Lung microvascular endothelial cell (primary cell): Measurements from ENCODE around the gene ORAI2. TPM values are rescaled to one million over a fixed set of nuclear protein-coding genes. Genes with fewer than 3 reads are reported as not detected.
"Not testable (repeated sequence)": the region's sequence is repeated elsewhere in the genome, so short reads cannot be mapped to it uniquely, and the experiment has no call there.

Experiments used
- DNase-seq, 2 donors: peaks; one replicate each; pipeline versions ENCODE4 v3.0.0 to v3.0.0-alpha.2; 2010; ENCODE audit warnings: low read depth in 2 of 2
- total RNA-seq: library from RNA; depleted of rRNA; stranded (reverse); fragments of >200 nt; gene quantifications from 2 replicates; pipeline ENCODE4 v1.2.1, GENCODE V29; 2014

Gene ORAI2
- total RNA-seq, 1 donor from 2014 or later, result 57.7 TPM

GRCh38 chr7:102497308-102497707 is 63.9 kb downstream of the ORAI2 start:
- not testable (repeated sequence) for DNase-seq

- not testable (repeated sequence) for DNase-seq
Measured at GRCh38 chr7:102498321-102498720, 64.9 kb downstream of the ORAI2 start.

- not testable (repeated sequence) for DNase-seq
Measured at GRCh38 chr7:102503141-102503540, 69.8 kb downstream of the ORAI2 start.

GRCh38 chr7:102505298-102506185 is 72.2 kb downstream of the ORAI2 start:
- DNase-seq, result not testable (repeated sequence)

Other genes with a start within 250 kb of the ORAI2 start
- gene SH2B2, start 146.7 kb upstream of the ORAI2 start, total RNA-seq, result 0.44 and 0.60 TPM in 2 replicates
- gene SPDYE6, start 77.1 kb upstream of the ORAI2 start, total RNA-seq, result not detected in 2 replicates
- 8.1 and 10.3 TPM in 2 replicates for gene PRKRIP1, start 37.2 kb upstream of the ORAI2 start, total RNA-seq
- gene ALKBH4, start 31.3 kb downstream of the ORAI2 start, total RNA-seq, result 8.9 and 10.5 TPM in 2 replicates
- gene LRWD1, start 31.4 kb downstream of the ORAI2 start, total RNA-seq, result 13.5 and 17.7 TPM in 2 replicates
- 26.8 and 32.5 TPM in 2 replicates for gene POLR2J, start 45.3 kb downstream of the ORAI2 start, total RNA-seq
- 1.4 and 1.7 TPM in 2 replicates for gene RASA4B, start 84.2 kb downstream of the ORAI2 start, total RNA-seq
- gene UPK3BL2, start 110.1 kb downstream of the ORAI2 start, total RNA-seq, result 0.22 and 2.6 TPM in 2 replicates
- not detected in 2 replicates for gene SPDYE2, start 117.7 kb downstream of the ORAI2 start, total RNA-seq
- 13.3 and 26.8 TPM in 2 replicates for gene POLR2J3, start 139.0 kb downstream of the ORAI2 start, total RNA-seq
- 3.1 and 3.8 TPM in 2 replicates for gene RASA4, start 183.2 kb downstream of the ORAI2 start, total RNA-seq
- 2.4 and 6.9 TPM in 2 replicates for gene UPK3BL1, start 209.2 kb downstream of the ORAI2 start, total RNA-seq
- not detected in 2 replicates for gene SPDYE2B, start 216.7 kb downstream of the ORAI2 start, total RNA-seq
- gene POLR2J2, start 238.1 kb downstream of the ORAI2 start, total RNA-seq, result 0.65 and 2.4 TPM in 2 replicates